PFSK-1 (cell line): ENCODE results near the gene TRIM6.

ENCODE experiments used
- FOXP2 ChIP-seq: optimal IDR thresholded peaks from 2 replicates; pipeline ENCODE3; 2011; ENCODE audit warnings: borderline replicate concordance, control low read depth, inconsistent platforms; ENCODE audit not compliant: insufficient read depth; ENCODE audit errors: extremely low read length, extremely low read depth
- POLR2AphosphoS5 ChIP-seq: IDR thresholded peaks from 2 replicates; pipeline ENCODE4 v1.6.1; 2012; ENCODE audit warnings: low read depth, mild to moderate bottlenecking, control low read depth, low read length, moderate library complexity
- REST ChIP-seq, 2 experiments: IDR thresholded peaks; 2 replicates each; pipeline versions ENCODE4 v1.6.1 to v1.8.0; 2011 to 2012; ENCODE audit warnings: low read depth in 2 of 2, low read length in 2 of 2, control low read depth in 1 of 2, inconsistent platforms in 1 of 2, mild to moderate bottlenecking in 1 of 2, moderate library complexity in 1 of 2; ENCODE audit not compliant: insufficient read depth in 1 of 2
- SIN3A ChIP-seq: IDR thresholded peaks from 2 replicates; pipeline ENCODE4 v1.6.1; 2012; ENCODE audit warnings: mild to moderate bottlenecking, low read length, moderate library complexity, borderline replicate concordance; ENCODE audit not compliant: insufficient read depth
- TAF1 ChIP-seq: IDR thresholded peaks from 2 replicates; pipeline ENCODE4 v1.6.1; 2012; ENCODE audit warnings: low read length, control low read depth, borderline replicate concordance; ENCODE audit not compliant: insufficient read depth

TRIM6 gene

GRCh38 chr11:5574654-5575053, 21.8 kb upstream of the TRIM6 start:
- no peak for TF ChIP-seq REST (IDR thresholded peaks at IDR 0.05; ENCODE audit: insufficient read depth in 1 of 2, low read depth in 2 of 2, low read length in 2 of 2)
- TF ChIP-seq FOXP2 = no peak
- no peak for TF ChIP-seq SIN3A
- TF ChIP-seq POLR2AphosphoS5 = no peak
- no peak for TF ChIP-seq TAF1

GRCh38 chr11:5575152-5575551, 21.3 kb upstream of the TRIM6 start:
- TF ChIP-seq REST (IDR thresholded peaks at IDR 0.05; ENCODE audit: insufficient read depth in 1 of 2, low read depth in 2 of 2, low read length in 2 of 2) (no peak), SIN3A (no peak), FOXP2 (no peak), TAF1 (no peak), POLR2AphosphoS5 (no peak)

- no peak for TF ChIP-seq SIN3A
- TF ChIP-seq REST (IDR thresholded peaks at IDR 0.05; ENCODE audit: insufficient read depth in 1 of 2, low read depth in 2 of 2, low read length in 2 of 2) = no peak
- no peak for TF ChIP-seq POLR2AphosphoS5
- TF ChIP-seq TAF1 = no peak
- TF ChIP-seq FOXP2 = no peak
Observed at GRCh38 chr11:5577101-5577500, 19.3 kb upstream of the TRIM6 start.

- TF ChIP-seq REST (IDR thresholded peaks at IDR 0.05; ENCODE audit: insufficient read depth in 1 of 2, low read depth in 2 of 2, low read length in 2 of 2) (no peak), TAF1 (no peak), POLR2AphosphoS5 (no peak), FOXP2 (no peak), SIN3A (no peak)
Observed at GRCh38 chr11:5580577-5580976, 15.9 kb upstream of the TRIM6 start, which contains the start of gene OR52B6. Gene OR52B6 (plus strand): TSS chr11:5580877. CDS start chr11:5580877, 0 bp downstream.

GRCh38 chr11:5581014-5581413, 15.4 kb upstream of the TRIM6 start:
- no peak for TF ChIP-seq SIN3A
- no peak for TF ChIP-seq REST (IDR thresholded peaks at IDR 0.05; ENCODE audit: insufficient read depth in 1 of 2, low read depth in 2 of 2, low read length in 2 of 2)
